Aorta (tissue), 5 donors: ENCODE data around the gene AREL1. TPM values are rescaled to one million over a fixed set of nuclear protein-coding genes. Genes with fewer than 3 reads are reported as not detected.

Experiments
- ATAC-seq: fragments of 200-7000 bp; cut with Tn5 transposase; one replicate; pipeline ENCODE4 v1.9.1; 2022; ENCODE audit warnings: moderate library complexity; ENCODE audit not compliant: low FRiP score
- DNase-seq, 2 donors: peaks; one replicate each; pipeline ENCODE4 v3.0.0-alpha.2; 2020
- H3K27ac ChIP-seq, 2 donors: one replicate each; pipeline ENCODE4 v1.5.1; 2013; ENCODE audit warnings: low read length in 2 of 2, mild to moderate bottlenecking in 2 of 2, moderate library complexity in 2 of 2, control low read depth in 1 of 2, inconsistent platforms in 1 of 2, low read depth in 1 of 2
- H3K27me3 ChIP-seq, 2 donors: one replicate each; pipeline ENCODE4 v1.6.1; 2013; ENCODE audit warnings: control low read depth in 1 of 2, low read length in 1 of 2, mild to moderate bottlenecking in 1 of 2, moderate library complexity in 1 of 2; ENCODE audit not compliant: insufficient read depth in 2 of 2, control insufficient read depth in 1 of 2
- H3K36me3 ChIP-seq, 2 donors: one replicate each; pipeline ENCODE4 v1.6.1; 2013; ENCODE audit warnings: control low read depth in 1 of 2, low read length in 1 of 2, mild to moderate bottlenecking in 1 of 2; ENCODE audit not compliant: insufficient read depth in 2 of 2, control insufficient read depth in 1 of 2
- H3K4me1 ChIP-seq, 2 donors: one replicate each; pipeline ENCODE4 v1.6.1; 2013; ENCODE audit warnings: low read length in 2 of 2, control low read depth in 1 of 2, mild to moderate bottlenecking in 1 of 2, moderate library complexity in 1 of 2; ENCODE audit not compliant: insufficient read depth in 2 of 2, control insufficient read depth in 1 of 2
- H3K4me3 ChIP-seq, 2 donors: one replicate each; pipeline ENCODE4 v1.5.1; 2013; ENCODE audit warnings: low read length in 2 of 2, control low read depth in 1 of 2, mild to moderate bottlenecking in 1 of 2
- H3K9me3 ChIP-seq: one replicate; pipeline ENCODE4 v1.6.1; 2013; ENCODE audit warnings: mild to moderate bottlenecking, low read length; ENCODE audit not compliant: control insufficient read depth
- WGBS, 2 donors: extraction: QIAGEN DNeasy Blood & Tissue Kit; methylation state at CpG; one replicate each; pipeline ENCODE4 v1.1.7; 2013; 5-methylcytosine and 5-hydroxymethylcytosine counted together
- intact Hi-C, 2 donors: fragments of 100-400 bp; cut with DNase I; formaldehyde crosslinking; loops; one replicate each; pipeline versions ENCODE4 v1.14.2 to v1.15.0; 2022
- polyA plus RNA-seq, 2 donors: library from polyadenylated mRNA; stranded (reverse); fragments of 200-250 nt; gene quantifications; one replicate each; pipeline ENCODE4 v1.2.3, GENCODE V29; 2013
- total RNA-seq, 2 donors: library from RNA; stranded (reverse); fragmentation: NEBNext Ultra II Directional; extraction: Animal tissue kit (Norgen Biotek cat#: 25700); gene quantifications; one replicate each; pipeline ENCODE4 v1.2.1, GENCODE V29; 2021
- donor health status: healthy with polysubstance abuse.
- donor health status: Bipolar disorder and iron deficiency.
- donor health status: DM: no; HTN: no; CAD: no.
- donor health status: DM: no; HTN: no; CAD: no.
- donor health status: DM: yes; HTN: yes; CAD: no.

AREL1 gene
- total and polyA plus RNA-seq, 4 donors: 3.9 to 35.7 (median 21.9) TPM

DNA sequence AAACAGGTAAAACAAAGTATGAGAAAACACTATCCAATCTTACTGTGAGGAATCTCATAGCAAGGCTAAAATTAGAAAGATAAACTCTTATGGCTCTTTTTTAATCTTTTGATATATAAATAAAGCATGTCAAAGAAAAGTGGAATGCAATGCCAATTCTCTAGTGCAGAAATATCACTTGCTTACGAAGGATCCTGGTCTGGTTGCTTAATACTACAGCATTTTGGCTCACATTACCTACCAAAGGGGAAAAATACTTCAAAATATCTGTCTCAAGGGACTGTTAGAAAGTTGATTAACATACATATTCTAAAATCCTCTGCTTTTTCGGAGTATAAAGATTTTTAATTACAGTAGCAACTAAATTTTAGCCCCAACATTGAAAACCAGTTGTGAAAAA lies 21.4 kb downstream of the AREL1 start:
- ATAC-seq (peak; percentile 64), DNase-seq (no peak)
- Histone ChIP-seq H3K4me1 (peaks cover 7 to 8% of the 10 kb centered on the region in 2 donors), H3K27me3 (no peaks in the 10 kb centered on the region), H3K9me3 (no peaks in the 10 kb centered on the region), H3K36me3 (peaks cover 0 to 2% of the 10 kb centered on the region in 2 donors), H3K4me3 (no peak overlapping the region), H3K27ac (no peak overlapping the region)
- 2 to 9% methylated on average over 2 of the region's 2 CpGs for WGBS, 2 donors
- intact Hi-C loops: no loop called here

DNA sequence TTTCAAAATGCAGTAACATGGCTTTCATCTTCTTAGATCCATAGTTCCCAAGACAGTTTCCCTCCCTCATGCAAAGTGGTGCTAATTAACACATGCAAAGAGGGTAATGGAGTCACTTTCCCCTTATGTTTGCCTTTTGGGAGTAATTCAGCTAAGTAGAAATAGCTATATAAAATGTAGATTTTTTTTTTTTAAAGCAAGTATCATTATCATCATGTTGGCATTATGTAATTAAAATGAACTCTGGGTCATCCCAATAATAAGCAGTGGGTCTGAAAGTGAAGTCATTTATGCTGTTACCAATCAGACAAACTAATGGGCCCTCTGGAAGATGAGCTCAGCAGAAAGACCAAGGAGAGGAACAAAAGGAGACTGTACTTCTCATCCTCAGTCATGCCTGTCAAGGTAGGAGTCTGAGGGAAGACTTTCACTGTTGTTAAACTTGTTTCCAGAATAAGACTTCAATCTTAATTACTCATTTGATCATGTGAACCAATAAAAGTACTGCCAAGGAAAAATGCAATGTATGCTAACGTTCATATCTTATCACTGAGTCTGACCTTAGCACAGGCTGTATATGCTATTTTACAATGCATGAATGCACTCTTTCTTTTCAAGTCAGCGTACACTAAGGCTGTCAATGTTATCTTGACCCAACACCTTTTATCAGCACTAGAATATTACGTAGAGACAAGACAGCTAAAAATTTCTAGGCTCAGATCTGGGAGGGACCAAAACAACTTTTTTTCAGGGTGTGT lies 26.8 kb downstream of the AREL1 start:
- intact Hi-C loops: no loop called here
- H3K4me1 ChIP-seq: peaks cover 2 to 7% of the 10 kb centered on the region in 2 donors
- ATAC-seq (no peak), DNase-seq (no peak)
- no peak overlapping the region for H3K4me3 ChIP-seq
- no peaks in the 10 kb centered on the region for H3K9me3 ChIP-seq
- H3K27me3 ChIP-seq: no peaks in the 10 kb centered on the region
- H3K36me3 ChIP-seq: peaks cover 0 to 4% of the 10 kb centered on the region in 2 donors
- no peak overlapping the region for H3K27ac ChIP-seq
- WGBS, 2 donors: 69 to 75% methylated on average over 3 of the region's 3 CpGs

DNA sequence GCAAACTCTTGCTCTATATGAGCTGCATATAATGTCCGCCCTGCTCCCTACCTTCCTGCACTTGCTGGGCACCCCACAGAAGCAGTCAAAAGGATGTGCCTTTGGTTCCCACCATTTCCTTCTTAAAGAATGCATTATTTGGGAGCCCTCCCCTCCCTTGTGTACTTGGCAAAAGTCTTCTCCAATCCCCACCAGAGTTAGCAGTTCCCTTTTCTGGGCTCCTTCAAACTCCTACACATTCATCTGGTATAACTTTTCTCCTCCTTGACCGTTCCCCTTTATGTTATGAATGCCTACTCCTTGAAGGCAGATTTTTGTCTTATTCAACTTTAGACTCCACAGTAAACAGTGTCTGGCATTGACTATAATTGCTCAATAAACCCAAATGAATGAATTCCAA lies 27.8 kb downstream of the AREL1 start:
- Histone ChIP-seq H3K27me3 (no peaks in the 10 kb centered on the region), H3K9me3 (no peaks in the 10 kb centered on the region), H3K36me3 (peaks cover 0 to 3% of the 10 kb centered on the region in 2 donors), H3K4me3 (no peak overlapping the region), H3K27ac (no peak overlapping the region), H3K4me1 (no peaks in the 10 kb centered on the region)
- no peak for ATAC-seq
- no peak for DNase-seq
- 94 to 98% methylated on average over 2 of the region's 2 CpGs for WGBS, 2 donors
- intact Hi-C loops: no loop called here

DNA sequence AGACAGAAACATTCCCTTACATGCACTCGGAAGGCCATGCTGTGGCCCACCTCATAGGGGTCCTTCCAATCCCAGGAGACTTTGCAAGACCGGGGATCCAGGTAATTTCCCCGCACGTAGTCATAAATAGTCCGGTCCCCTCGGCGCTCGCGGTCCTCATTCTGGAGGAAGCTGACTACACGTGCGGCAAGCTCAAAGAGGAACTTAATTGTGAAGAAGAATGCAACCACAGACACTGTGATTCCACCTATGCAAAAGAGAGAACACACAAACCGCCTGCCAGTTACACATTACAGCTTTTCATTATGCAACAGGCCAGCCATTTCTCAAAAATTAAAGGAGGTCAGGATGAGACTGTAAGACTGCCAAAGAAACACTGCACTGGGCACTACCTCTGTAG lies 28.4 kb downstream of the AREL1 start:
- Histone ChIP-seq H3K4me3 (no peak overlapping the region), H3K36me3 (peaks cover 0 to 3% of the 10 kb centered on the region in 2 donors), H3K27ac (no peak overlapping the region), H3K9me3 (no peaks in the 10 kb centered on the region), H3K4me1 (no peaks in the 10 kb centered on the region), H3K27me3 (no peaks in the 10 kb centered on the region)
- ATAC-seq: peak; percentile 44
- peak in 1 of 2 donors; percentile 47 for DNase-seq
- 92 to 93% methylated on average over 12 of the region's 12 CpGs for WGBS, 2 donors
- intact Hi-C loops: no loop called here

DNA sequence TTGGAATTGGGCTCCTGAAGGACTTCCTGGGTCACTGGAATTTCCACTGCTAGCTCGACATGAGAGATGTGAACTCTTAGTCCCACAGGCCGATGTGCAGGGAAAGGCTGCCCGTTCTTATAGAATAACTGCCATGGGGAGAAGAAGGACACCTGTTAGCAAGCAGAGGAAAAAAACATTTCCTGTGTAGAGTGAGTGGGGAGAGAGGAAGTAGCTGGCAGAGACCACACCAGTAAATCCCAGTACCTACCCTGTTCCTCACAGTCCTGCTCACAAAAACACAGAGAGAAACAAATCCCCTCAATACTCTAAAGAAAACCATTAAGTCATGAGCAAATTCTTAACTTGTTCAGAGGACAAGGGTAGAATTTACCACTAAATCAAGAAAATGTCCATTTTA lies 29.5 kb downstream of the AREL1 start:
- ATAC-seq (no peak), DNase-seq (no peak)
- H3K36me3 ChIP-seq: peaks cover 0 to 3% of the 10 kb centered on the region in 2 donors
- H3K27me3 ChIP-seq: no peaks in the 10 kb centered on the region
- intact Hi-C loops: no loop called here
- H3K4me3 ChIP-seq: no peak overlapping the region
- no peaks in the 10 kb centered on the region for H3K9me3 ChIP-seq
- WGBS, 2 donors: 77 to 87% methylated on average over 3 of the region's 3 CpGs
- H3K4me1 ChIP-seq: no peaks in the 10 kb centered on the region
- no peak overlapping the region for H3K27ac ChIP-seq

DNA sequence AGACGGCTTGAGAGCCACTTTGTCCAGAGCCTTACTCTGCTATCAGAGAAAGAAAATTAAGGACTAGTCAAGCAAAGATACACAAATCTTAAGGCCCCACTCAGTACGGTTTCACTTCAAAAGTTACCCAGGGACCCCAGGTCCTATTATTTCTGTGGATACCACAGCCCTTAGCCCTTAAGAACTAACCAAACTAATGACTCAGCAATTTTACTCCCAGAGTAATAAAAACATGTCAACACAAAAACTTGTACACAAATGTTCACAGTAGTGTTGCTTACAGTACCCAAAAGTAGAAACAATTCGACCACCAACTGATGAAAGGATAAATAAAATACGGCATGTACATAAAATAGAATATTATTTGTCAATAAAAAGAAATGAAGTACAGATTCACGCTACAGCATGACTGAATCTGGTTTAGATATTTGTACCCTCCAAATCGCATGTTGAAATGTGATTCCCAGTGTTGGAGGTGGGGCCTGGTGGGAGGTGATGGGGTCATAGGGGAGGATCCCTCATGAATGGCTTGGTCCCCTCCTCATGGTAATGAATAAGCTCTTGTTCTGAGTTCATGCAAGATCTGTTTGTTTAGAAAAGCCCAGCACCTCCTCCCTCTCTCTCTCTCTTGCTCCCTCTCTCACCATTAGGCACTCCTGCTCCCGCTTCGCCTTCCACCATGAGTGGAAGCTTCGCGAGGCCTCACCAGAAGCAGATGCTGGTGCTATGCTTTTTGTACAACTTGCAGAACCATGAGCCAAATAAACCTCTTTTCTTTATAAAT lies 30.5 kb downstream of the AREL1 start:
- no peak for DNase-seq
- Histone ChIP-seq H3K4me1 (no peaks in the 10 kb centered on the region), H3K27me3 (no peaks in the 10 kb centered on the region), H3K9me3 (no peaks in the 10 kb centered on the region), H3K4me3 (no peak overlapping the region), H3K36me3 (peaks cover 0 to 3% of the 10 kb centered on the region in 2 donors), H3K27ac (no peak overlapping the region)
- no peak for ATAC-seq
- intact Hi-C loops: no loop called here
- WGBS, 2 donors: 87 to 90% methylated on average over 10 of the region's 10 CpGs

DNA sequence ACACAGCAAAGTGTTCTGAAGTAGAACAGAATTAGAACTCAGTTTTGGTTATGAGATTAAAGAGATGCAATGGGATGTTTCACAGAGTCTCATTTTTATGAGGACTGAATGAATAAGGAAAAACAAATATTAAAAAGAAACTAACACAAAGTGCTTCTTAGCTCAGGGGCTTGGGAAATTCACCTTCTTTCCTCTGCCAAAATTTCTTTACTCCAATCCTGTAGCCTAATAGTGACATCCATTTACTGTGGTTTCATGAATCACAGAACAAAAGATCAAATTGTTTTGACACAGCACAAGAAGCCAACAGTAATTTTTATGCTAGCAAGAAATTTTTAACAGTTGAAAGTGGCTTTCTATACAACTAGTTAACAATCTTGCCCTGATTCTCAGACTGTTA lies 37.7 kb downstream of the AREL1 start:
- H3K4me3 ChIP-seq: no peak overlapping the region
- no peak for ATAC-seq
- intact Hi-C loops: no loop called here
- DNase-seq: no peak
- H3K9me3 ChIP-seq: no peaks in the 10 kb centered on the region
- peaks cover 0 to 8% of the 10 kb centered on the region in 2 donors for H3K36me3 ChIP-seq
- H3K27me3 ChIP-seq: no peaks in the 10 kb centered on the region
- no peak overlapping the region for H3K27ac ChIP-seq
- H3K4me1 ChIP-seq: no peaks in the 10 kb centered on the region

DNA sequence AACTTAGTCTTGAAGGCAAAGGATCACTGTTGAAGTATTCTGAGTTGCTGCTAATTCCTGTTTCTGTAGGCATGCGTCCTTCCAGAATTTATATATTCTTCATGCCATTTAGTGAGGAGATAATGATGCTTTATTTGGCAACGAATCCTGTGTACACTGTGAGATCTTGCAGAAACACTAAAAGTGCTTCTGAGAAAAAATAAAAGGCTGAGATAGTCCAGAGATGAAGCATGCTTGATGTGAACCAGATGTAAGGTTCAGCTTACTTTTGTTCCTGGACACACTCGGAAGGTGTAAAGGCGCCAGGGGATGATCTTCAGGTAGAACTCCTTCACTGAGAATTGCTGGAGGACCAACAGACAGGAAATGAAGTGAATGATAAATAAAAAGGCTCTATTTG lies 39.1 kb downstream of the AREL1 start:
- ATAC-seq (no peak), DNase-seq (no peak)
- Histone ChIP-seq H3K36me3 (peaks cover 6 to 8% of the 10 kb centered on the region in 2 donors), H3K9me3 (no peaks in the 10 kb centered on the region), H3K27me3 (no peaks in the 10 kb centered on the region), H3K27ac (peak overlapping the region in 1 of 2 donors; percentile 57), H3K4me1 (no peaks in the 10 kb centered on the region), H3K4me3 (no peak overlapping the region)
- intact Hi-C loops: loop anchor here in 1 of 2 donors (5.0 kb wide), 2 partner anchors 39 to 61 kb away; partner anchors contain the start of genes AREL1, FCF1 and LTBP2
- WGBS, 2 donors: 32 to 38% methylated on average over 4 of the region's 4 CpGs
